NCI-H69 (cell line): ENCODE measurements around the gene MADCAM1.

Source experiments
- DNase-seq: peaks from one replicate; lab custom pipeline; 2025; lab: John Stamatoyannopoulos, UW

The MADCAM1 gene

DNA sequence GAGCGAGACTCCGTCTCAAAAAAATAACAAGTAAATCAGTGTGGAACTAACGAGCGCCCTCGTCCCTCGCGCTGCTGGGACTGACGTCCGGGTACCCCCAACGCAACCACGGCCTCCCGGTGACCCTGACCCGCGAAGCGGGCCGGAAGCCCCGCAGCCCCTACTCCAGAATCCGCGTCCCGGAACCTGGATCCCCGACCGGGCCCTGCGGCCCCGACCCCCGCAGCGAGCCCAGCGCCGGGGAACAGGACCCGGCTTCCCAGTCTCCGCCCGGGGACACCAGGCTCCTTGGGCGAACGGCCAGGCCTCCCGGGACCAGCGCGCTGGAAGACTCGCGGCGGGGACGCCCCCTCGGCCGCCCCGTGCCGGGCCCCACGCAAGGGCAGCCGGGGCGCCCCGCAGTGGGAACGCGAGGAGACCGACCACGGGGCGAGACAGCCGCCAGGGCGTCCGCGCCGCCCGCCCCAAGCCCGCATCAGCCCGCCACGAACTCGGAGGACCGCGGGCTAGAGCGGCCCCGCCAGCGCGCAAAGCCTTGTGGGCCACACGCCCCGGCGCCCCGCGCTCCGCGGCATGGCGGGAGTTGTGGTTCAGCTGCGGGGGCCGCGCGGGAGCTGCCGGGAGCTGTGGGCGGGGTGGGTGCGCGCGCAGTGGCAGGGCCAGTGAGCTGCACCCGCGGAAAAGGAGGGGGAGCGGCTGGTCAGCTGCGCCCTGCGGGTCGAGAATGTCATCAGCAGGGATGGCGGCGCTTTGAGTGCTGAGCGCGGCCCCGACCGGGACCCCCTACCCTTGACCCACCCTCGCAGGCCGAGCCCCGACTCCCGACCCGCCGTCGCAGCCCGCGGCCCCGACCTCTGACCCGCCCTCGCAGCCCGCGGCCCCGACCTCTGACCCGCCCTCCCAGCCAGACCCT lies 7.5 kb upstream of the MADCAM1 start:
- peak; percentile 98 for DNase-seq

DNA sequence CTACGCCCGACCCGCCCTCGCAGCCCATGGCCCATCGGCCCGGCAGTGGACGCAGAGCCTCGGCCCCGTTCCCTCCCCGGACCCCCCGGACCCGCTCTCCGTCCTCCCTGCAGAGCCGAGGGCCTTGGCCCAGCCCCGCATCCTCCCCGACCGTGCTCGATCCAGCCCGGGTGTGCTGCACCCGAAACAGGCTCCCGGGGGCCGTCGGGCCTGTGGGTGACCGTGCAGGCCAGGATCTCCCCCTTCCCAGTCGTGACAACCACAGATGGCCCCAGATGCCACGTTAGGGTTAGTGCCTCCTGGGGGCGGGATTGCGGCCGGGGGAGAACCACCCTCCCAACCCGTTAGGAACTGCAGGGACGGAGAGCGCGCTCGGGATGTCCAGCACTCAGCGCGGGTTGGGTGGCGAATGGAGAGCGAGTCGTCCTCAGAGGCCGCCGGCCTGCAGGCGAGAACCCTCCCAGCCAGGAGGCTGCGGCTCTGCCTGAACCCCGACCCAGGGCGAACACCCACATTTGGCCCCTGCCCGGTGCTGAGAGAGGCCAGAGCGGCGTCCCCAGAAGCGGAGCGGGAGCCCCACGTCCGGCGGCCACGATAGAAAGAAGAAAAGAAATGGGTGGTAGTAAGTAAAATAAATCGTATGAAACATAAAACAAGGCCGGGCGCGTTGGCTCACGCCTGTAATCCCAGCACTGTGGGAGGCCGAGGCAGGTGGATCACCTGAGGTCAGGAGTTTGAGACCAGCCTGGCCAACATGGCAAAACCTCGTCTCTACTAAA lies 6.7 kb upstream of the MADCAM1 start:
- DNase-seq: peak; percentile 48

DNA sequence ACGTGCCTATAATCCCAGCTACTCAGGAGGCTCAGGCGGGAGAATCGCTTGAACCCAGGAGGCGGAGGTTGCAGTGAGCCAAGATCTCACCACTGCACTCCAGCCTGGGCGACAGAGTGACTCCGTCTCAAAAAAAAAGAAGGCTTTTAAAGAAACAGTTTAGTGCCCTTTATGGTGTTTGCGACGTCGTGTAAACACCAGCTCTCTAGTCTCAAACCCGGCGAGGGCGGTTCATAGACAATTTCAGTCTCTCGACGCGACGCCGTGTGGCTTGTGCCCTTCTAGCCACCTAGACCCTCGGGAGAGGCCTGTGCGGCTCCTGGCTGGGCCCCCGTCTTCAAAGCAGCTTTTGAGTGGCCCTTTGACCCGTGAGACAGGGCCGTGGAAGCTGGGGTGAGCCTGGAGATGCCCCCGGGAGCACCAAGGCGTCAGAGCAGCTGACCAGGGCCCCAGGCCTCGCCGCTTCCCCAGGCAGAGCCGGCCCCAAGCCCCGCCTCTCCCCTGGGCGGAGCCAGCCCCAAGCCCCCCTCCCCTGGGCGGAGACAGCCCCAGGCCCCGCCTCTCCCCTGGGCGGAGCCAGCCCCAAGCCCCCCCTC lies 5.0 kb upstream of the MADCAM1 start:
- DNase-seq: no peak

DNA sequence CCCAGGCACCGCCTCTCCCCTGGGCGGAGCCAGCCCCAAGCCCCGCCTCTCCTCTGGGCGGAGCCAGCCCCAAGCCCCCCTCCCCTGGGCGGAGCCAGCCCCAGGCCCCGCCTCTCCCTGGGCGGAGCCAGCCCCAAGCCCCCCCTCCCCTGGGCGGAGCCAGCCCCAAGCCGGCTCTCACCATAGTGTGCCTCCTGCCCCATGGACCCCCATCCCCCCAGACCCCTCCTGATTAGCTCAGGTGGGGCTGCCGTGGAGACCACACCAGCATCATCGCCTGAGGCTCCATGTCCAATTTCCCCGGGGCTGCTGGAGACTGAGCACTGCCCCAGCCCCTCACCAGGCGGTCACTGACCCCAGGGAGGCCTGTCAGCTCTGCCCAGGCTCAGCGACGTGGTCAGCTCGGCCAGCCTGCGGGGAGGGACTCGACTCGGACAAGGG lies 4.2 kb upstream of the MADCAM1 start:
- DNase-seq: no peak

DNA sequence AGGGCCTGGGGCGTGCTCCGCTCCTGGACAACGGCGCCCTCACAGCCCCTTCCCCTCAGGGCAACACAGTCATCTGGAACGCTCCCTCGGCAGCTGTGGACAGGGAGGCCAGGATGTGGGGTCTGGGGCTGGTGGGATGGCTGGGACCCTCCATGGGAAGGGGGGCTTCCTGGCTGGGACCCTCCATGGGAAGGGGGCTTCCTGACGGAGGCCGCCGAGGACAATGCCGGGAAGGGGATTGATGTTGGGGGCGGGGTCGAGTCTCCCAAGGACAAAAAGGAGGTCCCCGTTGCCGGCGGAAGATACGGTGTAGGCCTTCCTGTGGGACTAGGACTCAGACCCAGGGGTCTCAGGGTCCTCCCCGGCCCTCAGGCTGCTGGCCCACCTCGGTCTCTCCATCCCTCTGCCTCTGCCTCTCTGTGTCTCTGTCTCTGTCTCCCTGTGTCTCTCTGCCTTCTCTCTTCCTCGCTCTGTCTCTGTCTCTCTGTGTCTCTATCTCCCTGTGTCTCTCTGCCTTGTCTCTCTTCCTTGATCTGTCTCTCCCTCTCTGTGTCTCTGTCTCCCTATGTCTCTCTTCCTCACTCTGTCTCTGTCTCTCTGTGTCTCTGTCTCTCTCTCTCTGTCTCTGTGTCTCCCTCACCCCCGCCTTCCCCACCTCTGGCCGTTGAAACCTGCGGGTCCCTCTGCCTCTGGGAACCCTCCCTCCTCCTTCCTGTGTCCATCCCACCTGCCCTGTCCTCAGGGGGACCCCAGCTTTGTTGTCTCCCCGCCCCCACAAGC lies 2.7 kb upstream of the MADCAM1 start:
- no peak for DNase-seq

DNA sequence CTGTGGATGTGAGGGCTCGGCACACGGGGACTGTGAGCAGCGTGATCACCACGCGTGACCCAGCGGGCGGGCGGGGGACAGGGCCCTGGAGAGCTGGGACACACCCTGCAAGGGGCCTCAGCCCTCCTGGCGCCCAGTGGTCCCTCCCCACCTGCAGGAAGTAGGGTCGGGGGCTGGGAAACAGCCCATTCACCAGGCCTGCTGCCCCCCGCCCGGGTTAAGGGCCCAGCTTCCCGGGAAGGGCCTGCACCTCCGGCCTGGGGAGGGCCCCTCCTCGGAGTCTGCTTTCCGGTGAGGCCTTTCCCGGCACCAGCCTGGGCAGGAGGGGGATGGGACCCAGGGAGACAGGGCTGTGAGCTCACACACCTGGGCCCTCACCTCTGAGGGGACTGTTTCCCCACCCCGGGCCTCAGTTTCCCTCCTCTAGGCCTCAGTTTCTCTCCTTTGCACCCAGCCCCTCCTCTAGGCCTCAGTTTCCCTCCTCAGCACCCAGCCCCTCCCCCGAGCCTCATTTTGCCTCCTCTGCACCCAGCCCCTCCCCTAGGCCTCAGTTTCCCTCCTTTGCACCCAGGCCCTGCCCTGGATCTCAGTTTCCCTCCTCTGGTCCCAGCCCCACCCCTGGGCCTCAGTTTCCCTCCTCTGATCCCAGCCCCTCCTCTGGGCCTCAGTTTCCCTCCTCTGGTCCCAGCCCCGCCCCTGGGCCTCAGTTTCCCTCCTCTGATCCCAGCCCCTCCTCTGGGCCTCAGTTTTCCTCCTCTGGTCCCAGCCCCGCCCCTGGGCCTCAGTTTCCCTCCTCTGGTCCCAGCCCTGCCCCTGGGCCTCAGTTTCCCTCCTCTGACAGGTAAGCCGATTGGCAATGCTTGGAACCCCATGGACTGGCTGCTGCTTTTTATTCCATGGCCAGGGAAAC lies 1.9 kb upstream of the MADCAM1 start:
- no peak for DNase-seq

DNA sequence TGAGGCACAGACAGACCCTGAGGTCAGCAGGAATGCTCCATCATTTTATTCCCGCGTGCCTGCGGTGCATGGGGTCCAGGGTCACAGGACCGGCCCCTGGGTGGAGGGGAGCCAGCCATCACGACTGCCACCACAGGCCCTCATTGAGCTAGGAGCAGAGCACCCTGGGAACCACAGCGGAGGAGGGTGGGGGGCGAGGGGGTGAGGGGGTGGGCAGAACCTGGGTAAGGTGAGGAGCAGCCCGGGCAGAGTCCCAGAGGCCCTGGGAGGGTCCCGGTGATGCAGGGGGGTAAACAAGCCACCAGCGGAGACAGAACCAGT lies 1.2 kb upstream of the MADCAM1 start:
- DNase-seq: no peak

DNA sequence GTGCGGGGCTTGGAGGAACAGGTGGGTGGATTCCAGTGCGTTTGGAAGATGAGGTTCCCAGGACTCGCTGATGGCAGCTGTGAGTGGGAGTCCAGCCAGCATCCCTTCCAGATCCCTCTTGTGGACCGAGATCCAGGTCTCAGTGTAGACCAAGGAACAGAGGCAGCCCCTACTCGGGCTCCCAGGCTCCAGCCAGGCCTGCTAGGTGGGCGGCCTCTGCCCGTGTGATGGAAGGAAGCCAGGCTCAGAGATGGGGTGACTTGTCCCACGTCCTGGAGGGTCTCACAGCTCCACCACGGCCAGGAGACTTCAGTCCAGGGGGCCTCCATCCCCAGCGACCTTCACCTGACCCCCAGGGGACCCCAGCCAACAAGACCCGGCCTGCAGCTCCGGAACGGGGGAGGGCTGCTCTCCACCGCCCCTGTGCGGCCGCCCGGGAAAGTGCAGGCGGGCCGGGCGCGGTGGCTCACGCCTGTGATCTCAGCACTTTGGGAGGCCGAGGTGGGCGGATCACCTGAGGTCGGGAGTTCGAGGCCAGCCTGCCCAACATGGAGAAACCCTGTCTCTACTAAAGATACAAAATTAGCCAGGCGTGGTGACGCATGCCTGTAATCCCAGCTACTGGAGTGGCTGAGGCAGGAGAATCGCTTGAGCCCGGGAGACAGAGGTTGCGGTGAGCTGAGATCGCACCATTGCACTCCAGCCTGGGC lies 729 bp upstream of the MADCAM1 start:
- DNase-seq: peak; percentile 66

DNA sequence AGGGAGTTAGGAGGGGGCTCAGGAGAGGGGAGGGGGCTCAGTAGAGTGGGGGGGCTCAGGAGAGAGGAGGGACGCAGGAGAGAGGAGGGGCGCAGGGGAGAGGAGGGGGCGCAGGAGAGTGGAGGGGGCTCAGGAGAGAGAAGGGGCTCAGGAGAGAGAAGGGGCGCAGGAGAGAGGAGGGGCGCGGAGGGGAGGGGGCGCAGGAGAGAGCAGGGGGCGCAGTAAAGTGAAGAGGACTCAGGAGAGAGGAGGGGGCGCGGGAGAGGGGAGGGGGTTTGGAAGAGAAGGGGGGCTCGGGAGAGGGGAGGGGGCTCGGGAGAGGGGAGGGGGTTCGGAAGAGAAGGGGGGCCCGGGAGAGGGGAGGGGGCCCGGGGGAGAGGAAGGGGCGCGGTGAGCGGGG lies 700 bp downstream of the MADCAM1 start:
- no peak for DNase-seq

DNA sequence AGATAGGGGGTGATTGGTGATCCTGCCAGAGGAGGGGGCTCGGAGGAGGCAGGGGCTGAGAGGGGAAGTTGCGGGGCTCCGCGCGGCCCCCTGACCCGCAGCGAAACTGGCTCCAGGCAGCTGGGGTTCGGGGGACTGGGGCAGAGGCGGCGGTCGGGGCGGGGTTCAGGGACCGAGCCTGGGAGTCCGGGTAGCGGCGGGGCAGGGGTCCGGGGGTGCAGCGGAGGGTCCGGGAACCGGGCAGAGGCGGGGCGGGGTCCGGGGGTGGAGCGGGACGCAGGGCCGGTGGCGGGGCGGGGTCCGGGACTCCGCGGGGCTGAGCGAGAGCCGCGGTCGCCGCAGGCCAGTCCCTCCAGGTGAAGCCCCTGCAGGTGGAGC lies 1.2 kb downstream of the MADCAM1 start:
- DNase-seq: no peak

DNA sequence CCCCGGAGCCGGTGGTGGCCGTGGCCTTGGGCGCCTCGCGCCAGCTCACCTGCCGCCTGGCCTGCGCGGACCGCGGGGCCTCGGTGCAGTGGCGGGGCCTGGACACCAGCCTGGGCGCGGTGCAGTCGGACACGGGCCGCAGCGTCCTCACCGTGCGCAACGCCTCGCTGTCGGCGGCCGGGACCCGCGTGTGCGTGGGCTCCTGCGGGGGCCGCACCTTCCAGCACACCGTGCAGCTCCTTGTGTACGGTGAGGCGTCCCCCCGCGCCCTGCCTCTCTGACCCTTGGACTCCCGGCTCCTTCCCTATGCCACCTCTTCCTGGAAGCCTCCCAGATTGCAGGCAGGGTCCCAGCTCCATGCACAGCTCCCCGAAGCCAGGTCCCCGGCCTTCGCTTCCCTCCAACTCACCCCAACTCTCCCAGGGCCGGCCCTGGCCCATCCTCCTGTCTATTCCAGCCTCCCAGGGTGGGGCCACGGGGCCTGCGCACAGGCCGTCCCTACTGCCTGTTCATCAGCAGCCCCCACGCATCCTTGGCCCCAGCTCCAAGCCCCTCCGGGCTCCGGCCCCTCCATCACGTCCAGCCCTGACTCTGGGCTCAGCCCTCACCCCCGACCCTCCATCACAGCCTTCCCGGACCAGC lies 1.7 kb downstream of the MADCAM1 start:
- DNase-seq: no peak

DNA sequence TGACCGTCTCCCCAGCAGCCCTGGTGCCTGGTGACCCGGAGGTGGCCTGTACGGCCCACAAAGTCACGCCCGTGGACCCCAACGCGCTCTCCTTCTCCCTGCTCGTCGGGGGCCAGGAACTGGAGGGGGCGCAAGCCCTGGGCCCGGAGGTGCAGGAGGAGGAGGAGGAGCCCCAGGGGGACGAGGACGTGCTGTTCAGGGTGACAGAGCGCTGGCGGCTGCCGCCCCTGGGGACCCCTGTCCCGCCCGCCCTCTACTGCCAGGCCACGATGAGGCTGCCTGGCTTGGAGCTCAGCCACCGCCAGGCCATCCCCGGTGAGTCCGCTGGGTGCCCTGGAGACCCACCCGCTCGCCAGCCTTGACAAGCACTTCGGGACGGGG lies 2.2 kb downstream of the MADCAM1 start:
- no peak for DNase-seq

DNA sequence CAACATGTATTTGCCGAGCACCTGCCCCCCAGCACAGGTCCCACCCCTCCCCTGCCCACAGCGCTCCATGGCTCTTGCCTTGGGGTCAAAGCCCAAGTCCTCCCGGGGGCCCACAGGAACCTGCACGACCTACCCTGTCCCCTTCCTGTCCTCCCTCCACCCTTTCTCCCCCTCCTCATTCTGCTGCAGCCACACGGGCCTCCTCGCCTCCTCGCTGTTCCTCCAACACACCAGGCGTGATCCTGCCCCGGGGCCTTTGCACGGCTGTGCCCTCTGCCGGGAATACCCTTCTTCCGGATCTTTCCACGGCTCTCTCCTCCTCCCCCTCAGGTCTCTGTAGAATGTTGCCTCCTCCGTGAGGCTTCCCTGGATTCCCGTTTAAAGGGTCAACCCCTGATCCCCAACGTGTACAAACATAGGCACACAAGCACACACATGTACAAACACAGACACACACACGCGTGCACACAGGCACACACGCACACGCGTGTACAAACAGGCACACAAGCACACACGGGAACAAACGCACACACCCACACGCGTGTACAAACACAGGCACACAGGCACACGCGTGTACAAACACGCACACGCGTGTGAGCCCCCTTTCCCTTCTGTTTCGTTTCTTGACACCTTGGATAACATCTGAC lies 2.8 kb downstream of the MADCAM1 start:
- DNase-seq: no peak

DNA sequence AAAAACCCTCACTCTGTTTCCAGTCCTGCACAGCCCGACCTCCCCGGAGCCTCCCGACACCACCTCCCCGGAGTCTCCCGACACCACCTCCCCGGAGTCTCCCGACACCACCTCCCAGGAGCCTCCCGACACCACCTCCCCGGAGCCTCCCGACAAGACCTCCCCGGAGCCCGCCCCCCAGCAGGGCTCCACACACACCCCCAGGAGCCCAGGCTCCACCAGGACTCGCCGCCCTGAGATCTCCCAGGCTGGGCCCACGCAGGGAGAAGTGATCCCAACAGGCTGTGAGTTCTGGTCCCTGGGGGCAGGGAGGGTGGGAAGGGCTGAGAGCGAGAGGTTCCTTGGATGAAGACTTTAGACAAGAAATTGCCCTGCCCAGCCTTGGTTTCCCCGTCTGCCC lies 5.4 kb downstream of the MADCAM1 start:
- no peak for DNase-seq

DNA sequence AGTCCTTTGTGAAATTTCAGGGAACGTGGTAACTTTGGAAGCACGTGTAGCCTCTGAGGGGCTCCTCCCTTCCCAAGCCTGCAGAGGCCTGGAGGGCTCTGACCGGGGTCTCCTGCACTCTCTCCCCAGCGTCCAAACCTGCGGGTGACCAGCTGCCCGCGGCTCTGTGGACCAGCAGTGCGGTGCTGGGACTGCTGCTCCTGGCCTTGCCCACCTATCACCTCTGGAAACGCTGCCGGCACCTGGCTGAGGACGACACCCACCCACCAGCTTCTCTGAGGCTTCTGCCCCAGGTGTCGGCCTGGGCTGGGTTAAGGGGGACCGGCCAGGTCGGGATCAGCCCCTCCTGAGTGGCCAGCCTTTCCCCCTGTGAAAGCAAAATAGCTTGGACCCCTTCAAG lies 8.3 kb downstream of the MADCAM1 start:
- no peak for DNase-seq

DNA sequence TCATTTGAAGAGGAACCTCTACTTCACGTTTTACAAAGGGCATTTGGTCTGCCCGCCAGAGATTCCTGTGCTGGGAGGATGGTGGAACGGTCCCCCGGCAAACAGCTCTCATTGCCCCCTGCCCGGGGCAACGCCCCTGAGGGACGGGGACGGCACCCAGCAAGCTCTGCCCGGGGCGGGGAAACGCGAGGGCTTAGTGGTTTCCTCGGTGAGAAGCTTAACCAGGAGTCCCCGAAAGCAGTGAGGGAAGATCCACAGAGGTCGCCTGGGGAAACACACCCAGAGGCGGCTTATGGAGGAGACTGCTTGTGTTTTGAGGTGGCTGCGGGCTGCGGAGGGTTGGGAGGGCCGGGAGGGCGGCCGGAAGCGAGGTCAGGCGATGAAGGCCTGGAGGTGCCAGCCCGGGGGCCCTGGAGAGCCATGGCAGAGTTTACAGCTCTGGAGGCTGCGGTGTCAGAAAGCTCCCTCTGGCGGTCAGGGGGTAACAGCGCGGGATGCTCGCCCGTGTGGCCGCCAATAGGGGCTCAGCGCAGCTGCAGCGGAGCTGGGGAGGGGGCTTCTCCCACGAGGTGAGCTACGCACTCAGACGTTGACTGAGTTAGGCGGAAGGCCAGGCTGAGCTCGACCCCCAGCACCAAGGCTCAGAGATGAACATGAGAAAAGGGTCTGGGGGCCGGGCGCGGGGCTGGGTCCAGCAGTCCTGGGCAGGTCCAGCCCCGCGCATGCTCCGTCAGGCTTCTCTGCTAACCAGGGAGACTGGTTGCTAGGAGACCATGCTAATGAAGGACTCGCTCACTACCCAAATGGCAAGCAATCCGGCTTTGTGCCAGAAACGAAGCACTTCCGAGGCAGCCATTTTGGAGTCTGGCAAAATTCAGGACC lies 10.4 kb downstream of the MADCAM1 start:
- peak; percentile 100 for DNase-seq

DNA sequence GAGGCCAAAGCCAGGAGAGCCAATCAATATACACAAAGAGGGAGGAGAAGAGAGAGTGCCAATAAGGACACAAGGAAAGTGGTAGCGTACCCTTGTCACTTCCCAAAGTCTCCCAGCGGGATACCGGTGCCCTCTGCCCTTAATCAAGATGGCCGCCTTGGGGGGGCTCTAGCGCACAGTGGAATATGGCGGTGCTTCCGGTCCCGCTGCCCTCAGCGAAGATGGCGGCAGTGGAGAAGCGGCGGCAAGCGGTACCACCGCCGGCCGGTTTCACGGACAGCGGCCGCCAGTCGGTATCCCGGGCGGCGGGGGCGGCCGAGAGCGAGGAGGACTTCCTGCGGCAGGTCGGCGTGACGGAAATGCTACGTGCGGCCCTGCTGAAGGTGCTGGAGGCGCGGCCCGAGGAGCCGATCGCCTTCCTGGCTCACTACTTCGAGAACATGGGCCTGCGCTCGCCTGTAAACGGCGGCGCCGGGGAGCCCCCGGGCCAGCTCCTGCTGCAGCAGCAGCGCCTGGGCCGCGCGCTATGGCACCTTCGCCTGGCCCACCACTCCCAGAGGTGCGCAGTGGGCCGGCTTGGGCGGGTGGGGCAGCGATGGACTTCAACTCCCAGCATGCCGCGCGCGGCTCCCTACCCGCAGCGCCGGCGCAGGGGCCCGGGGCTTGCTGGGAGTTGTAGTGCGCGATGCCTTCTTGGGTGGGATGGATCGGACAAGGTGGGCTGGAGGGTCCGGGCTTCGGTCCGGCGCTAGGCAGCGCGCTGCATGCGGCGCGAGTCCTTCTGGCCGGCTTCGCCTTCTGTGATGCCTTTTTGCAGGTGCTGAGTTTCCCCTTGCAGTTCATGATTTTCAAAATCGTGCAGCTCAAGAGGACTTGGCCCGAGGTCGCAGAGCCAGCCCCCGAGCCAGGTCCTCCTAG lies 11.3 kb downstream of the MADCAM1 start, which contains the start of gene TPGS1:
TPGS1 (plus strand) TSS at position 212 of the 918 bp plus-strand sequence; CDS start at position 222, 10 bp downstream.
- DNase-seq: peak; percentile 90
